Vagina (tissue), 2 donors: ENCODE data around the gene MS4A2.

Experiments used
- POLR2A ChIP-seq, 2 donors: fragments of 450-650 bp; IDR thresholded peaks; one replicate each; pipeline ENCODE4 v1.6.1; 2017; ENCODE audit warnings: antibody characterized with exemption in 2 of 2, mild to moderate bottlenecking in 2 of 2, moderate library complexity in 2 of 2
- TF ChIP-seq, protein P1 (sequence below), 3 experiments: fragments of 450-650 bp in 2 of 3; fragments of 200-600 bp in 1 of 3; sonication (generic) in 1 of 3; IDR thresholded peaks; one replicate each; pipeline ENCODE4 v1.5.1; 2017 to 2019; ENCODE audit warnings: antibody characterized with exemption in 3 of 3, mild to moderate bottlenecking in 2 of 3, moderate library complexity in 2 of 3

DNA sequence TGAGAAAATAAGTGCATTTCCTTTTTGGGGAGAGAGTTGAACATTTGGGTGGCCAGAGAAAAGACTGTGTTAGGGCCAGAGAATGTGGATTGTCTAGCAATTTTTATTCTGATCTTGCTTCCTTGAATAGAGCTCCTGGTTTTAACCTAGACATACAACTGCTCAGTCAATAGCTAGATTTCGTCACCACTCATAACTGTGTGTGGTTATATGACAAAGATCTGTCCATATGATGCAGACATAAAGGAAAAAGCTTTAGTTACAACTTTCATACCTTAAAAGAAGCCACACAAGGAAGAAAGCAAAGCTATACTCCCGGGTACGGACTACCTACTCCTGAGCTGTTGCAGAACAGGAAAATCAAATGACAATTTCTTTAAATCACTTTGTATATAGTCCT lies 57.2 kb downstream of the MS4A2 start:
- TF ChIP-seq, protein P1, sequence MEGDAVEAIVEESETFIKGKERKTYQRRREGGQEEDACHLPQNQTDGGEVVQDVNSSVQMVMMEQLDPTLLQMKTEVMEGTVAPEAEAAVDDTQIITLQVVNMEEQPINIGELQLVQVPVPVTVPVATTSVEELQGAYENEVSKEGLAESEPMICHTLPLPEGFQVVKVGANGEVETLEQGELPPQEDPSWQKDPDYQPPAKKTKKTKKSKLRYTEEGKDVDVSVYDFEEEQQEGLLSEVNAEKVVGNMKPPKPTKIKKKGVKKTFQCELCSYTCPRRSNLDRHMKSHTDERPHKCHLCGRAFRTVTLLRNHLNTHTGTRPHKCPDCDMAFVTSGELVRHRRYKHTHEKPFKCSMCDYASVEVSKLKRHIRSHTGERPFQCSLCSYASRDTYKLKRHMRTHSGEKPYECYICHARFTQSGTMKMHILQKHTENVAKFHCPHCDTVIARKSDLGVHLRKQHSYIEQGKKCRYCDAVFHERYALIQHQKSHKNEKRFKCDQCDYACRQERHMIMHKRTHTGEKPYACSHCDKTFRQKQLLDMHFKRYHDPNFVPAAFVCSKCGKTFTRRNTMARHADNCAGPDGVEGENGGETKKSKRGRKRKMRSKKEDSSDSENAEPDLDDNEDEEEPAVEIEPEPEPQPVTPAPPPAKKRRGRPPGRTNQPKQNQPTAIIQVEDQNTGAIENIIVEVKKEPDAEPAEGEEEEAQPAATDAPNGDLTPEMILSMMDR (IDR thresholded peaks at IDR 0.05), result no peak
- TF ChIP-seq POLR2A (IDR thresholded peaks at IDR 0.05), result no peak
